ENCODE data around the gene EHD1. TPM values are rescaled to one million over a fixed set of nuclear protein-coding genes. Genes with fewer than 3 reads are reported as not detected.

EHD1 gene
- total RNA-seq, 4 donors from 2014 or later = 29.5 to 44.0 (median 31.8) TPM

DNA sequence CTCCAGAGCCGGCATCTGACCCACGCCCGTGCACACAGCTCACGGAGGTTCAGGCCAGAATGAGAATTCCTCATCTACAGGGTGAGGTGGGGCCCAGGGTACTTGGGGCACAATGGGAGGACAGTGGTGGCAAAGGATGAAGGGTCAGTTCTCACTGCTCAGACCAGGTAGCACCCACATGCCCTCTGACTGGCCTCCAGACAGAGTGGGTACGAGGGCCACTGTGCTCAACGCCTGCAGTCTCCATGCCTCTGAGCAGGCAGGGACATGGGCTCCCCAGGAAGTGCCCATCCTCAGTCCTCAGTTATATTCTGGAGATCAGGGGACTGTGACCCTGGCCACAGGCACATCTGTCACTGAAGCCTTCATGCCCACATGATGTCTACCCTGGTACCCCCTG, 20.9 kb downstream of the EHD1 start:
- WGBS, 2 donors = 85 to 87% methylated on average over 5 of the region's 6 CpGs
- H3K27me3 ChIP-seq = no peaks in the 10 kb centered on the region
- H3K4me1 ChIP-seq = peaks cover 56 to 99% (median 83%) of the 10 kb centered on the region in 3 donors
- TF ChIP-seq POLR2A (IDR thresholded peaks at IDR 0.05) = no peak
- no peak for TF ChIP-seq CTCF (IDR thresholded peaks at IDR 0.05)
- no peak for DNase-seq
- no peak overlapping the region for H3K4me3 ChIP-seq
- peak overlapping the region; percentile 45 to 90 (median 83) for H3K27ac ChIP-seq
- H3K9me3 ChIP-seq = no peaks in the 10 kb centered on the region
- intact Hi-C loops (cut with DNase I) = no loop called here
- H3K36me3 ChIP-seq = peaks cover 3 to 53% (median 13%) of the 10 kb centered on the region in 3 donors

GRCh38 chr11:64856382-64857227, 21.8 kb downstream of the EHD1 start:
- Histone ChIP-seq H3K36me3 (peaks cover 3 to 54% (median 13%) of the 10 kb centered on the region in 3 donors), H3K27me3 (no peaks in the 10 kb centered on the region), H3K27ac (peak overlapping the region; percentile 79 to 94 (median 88)), H3K4me1 (peaks cover 49 to 100% (median 82%) of the 10 kb centered on the region in 3 donors), H3K4me3 (peak overlapping the region in 1 of 4 donors; percentile 23), H3K9me3 (no peaks in the 10 kb centered on the region)
- 19 to 43% methylated on average over 8 to 11 of the region's 20 CpGs for WGBS, 2 donors
- intact Hi-C loops (cut with DNase I) = no loop called here
- DNase-seq = no peak
- TF ChIP-seq POLR2A (IDR thresholded peaks at IDR 0.05) = no peak
- no peak for TF ChIP-seq CTCF (IDR thresholded peaks at IDR 0.05)

DNA sequence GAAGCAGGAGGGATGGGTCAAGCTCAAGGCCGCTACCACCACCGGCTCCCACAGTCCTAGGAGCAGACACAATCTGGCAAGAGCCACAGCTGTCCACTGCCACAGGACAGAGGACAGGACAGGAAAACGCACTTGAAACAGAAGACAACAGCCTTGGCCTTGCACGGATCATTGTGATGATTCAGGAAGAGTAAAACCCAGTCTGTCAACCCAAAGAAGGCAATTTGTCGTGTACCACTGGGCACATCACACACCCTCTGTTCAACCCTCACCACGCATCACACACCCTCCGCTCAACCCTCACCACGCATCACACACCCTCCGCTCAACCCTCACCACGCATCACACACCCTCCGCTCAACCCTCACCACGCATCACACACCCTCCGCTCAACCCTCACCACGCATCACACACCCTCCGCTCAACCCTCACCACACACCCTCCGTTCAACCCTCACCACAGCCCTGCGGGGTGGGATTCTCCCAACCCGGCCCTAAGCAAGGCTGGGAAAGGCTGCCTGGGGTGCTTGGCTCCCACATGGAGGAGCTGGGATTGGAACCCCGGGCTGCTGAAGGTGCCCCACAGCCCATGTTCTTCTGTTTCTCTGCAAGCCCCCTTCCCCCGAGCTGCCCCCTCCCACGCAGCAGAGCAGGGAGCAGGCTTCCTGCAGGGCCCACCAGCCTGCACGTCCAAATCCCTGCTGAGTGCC, 22.7 kb downstream of the EHD1 start:
- WGBS, 2 donors = 54 to 56% methylated on average over 7 to 15 of the region's 22 CpGs

GRCh38 chr11:64854534-64855502, 23.6 kb downstream of the EHD1 start:
- peaks cover 3 to 49% (median 13%) of the 10 kb centered on the region in 3 donors for H3K36me3 ChIP-seq
- intact Hi-C loops (cut with DNase I) = loop anchor here (5.0 kb wide), 1 partner anchor 157 kb away; the partner anchor contains the start of gene ARL2

More for the DNA sequence above, 22.7 kb downstream of the EHD1 start:
- intact Hi-C loops (cut with DNase I) = no loop called here
- Histone ChIP-seq H3K4me1 (peaks cover 53 to 100% (median 83%) of the 10 kb centered on the region in 3 donors), H3K9me3 (no peaks in the 10 kb centered on the region), H3K36me3 (peaks cover 3 to 54% (median 13%) of the 10 kb centered on the region in 3 donors), H3K4me3 (peak overlapping the region in 1 of 4 donors; percentile 28), H3K27me3 (no peaks in the 10 kb centered on the region), H3K27ac (peak overlapping the region; percentile 79 to 94 (median 88))
- DNase-seq = no peak
- TF ChIP-seq CTCF (IDR thresholded peaks at IDR 0.05) (no peak), POLR2A (IDR thresholded peaks at IDR 0.05) (no peak)

More at GRCh38 chr11:64854534-64855502, 23.6 kb downstream of the EHD1 start:
- H3K4me1 ChIP-seq = peaks cover 56 to 100% (median 87%) of the 10 kb centered on the region in 3 donors
- WGBS, 2 donors = 40 to 80% methylated on average over 3 to 24 of the region's 45 CpGs
- no peaks in the 10 kb centered on the region for H3K27me3 ChIP-seq
- no peak for DNase-seq
- H3K4me3 ChIP-seq = peak overlapping the region in 1 of 4 donors; percentile 28
- TF ChIP-seq POLR2A (IDR thresholded peaks at IDR 0.05) (no peak), CTCF (IDR thresholded peaks at IDR 0.05) (peak in 1 of 6 experiments; percentile 11)
- H3K27ac ChIP-seq = peak overlapping the region; percentile 79 to 94 (median 88)
- no peaks in the 10 kb centered on the region for H3K9me3 ChIP-seq

Measured in esophagus squamous epithelium (tissue), 5 donors.